HG02678 (cell line): ENCODE results near the gene SLC12A8.

Experiments
- ATAC-seq: cut with Tn5 transposase; IDR thresholded peaks from one replicate; pipeline ENCODE4 v1.9.1; 2021; ENCODE audit warnings: mild to moderate bottlenecking, moderate library complexity; ENCODE audit not compliant: unreplicated experiment

The SLC12A8 gene

GRCh38 chr3:125037498-125038150 is 174.9 kb downstream of the SLC12A8 start:
- ATAC-seq: no peak

GRCh38 chr3:125035217-125035616 is 177.3 kb downstream of the SLC12A8 start:
- ATAC-seq: peak; percentile 69

DNA sequence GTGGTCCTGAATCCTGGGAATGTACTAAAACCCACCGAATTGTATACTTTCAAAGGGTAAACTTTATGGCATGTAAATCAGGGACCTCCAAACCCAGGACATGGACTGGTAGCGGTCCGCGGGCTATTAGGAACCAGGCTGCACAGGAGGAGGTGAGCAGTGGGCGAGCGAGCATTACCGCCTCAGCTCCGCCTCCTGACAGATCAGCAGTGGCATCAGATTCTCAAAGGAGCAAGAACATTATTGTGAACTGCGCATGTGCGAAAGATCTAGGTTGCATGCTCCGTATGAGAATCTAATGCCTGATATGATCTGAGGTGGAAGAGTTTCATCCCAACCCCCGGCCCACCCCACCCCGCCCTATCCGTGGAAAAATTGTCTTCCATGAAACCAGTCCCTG is 178.9 kb downstream of the SLC12A8 start:
- no peak for ATAC-seq

- ATAC-seq: no peak
Observed at GRCh38 chr3:125033135-125033534, 179.4 kb downstream of the SLC12A8 start.

DNA sequence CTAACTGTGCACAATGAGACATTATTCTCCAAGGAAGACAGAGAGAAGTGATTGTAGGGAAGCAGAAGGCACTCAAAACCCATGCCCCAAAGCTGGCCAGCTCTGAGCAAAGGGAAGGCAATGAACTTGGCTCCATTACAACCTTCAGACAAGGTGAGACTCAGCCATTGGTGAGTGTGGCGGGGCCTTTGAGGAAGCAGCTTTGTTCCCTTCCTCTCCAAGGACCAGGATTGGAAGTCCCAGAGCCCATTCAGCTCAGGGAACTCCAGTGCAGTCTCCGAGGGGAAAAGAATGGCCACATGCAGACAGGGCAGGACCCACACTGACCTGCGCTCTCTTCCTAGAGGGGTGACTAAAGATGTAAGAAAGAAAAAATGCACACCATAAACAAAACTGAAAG is 179.9 kb downstream of the SLC12A8 start:
- no peak for ATAC-seq
